Thyroid gland (tissue), 4 donors: ENCODE data around the gene UBE2U. TPM values are rescaled to one million over a fixed set of nuclear protein-coding genes. Genes with fewer than 3 reads are reported as not detected.

ENCODE experiments used
- DNase-seq, 2 donors: peaks; one replicate each; pipeline ENCODE4 v3.0.0-alpha.2; 2019
- H3K27ac ChIP-seq, 3 donors: fragments of 200-600 bp; sonication (generic); 1 replicate in 2 of 3; 2 replicates in 1 of 3; pipeline ENCODE4 v1.5.1; 2016 to 2019; ENCODE audit warnings: mild to moderate bottlenecking in 1 of 3, moderate library complexity in 1 of 3
- H3K27me3 ChIP-seq: fragments of 200-600 bp; sonication (generic); one replicate; pipeline ENCODE4 v1.5.1; 2019
- H3K36me3 ChIP-seq, 2 donors: fragments of 200-600 bp; sonication (generic); one replicate each; pipeline ENCODE4 v1.5.1; 2016 to 2019
- H3K4me1 ChIP-seq, 2 donors: fragments of 200-600 bp; sonication (generic); one replicate each; pipeline ENCODE4 v1.5.1; 2017 to 2019
- H3K4me3 ChIP-seq, 3 donors: fragments of 200-600 bp; sonication (generic); replicated peaks in 1 of 3; 1 replicate in 2 of 3; 2 replicates in 1 of 3; pipeline ENCODE4 v1.5.1; 2016; ENCODE audit warnings: mild to moderate bottlenecking in 1 of 3
- H3K9me3 ChIP-seq: fragments of 200-600 bp; sonication (generic); one replicate; pipeline ENCODE4 v1.5.1; 2017
- CTCF ChIP-seq, 6 experiments: fragments of 200-600 bp in 3 of 6; fragments of 450-650 bp in 3 of 6; sonication (generic) in 3 of 6; IDR thresholded peaks; one replicate each; pipeline ENCODE4 v1.5.1; 2016 to 2019; ENCODE audit warnings: antibody characterized with exemption in 6 of 6, mild to moderate bottlenecking in 2 of 6, inconsistent platforms in 1 of 6, moderate library complexity in 1 of 6
- POLR2A ChIP-seq, 2 donors: fragments of 450-650 bp; IDR thresholded peaks; one replicate each; pipeline ENCODE4 v1.6.1; 2017; ENCODE audit warnings: antibody characterized with exemption in 2 of 2, mild to moderate bottlenecking in 2 of 2, moderate library complexity in 1 of 2
- whole genome bisulfite sequencing, 2 donors: methylation state at CpG; one replicate each; pipeline ENCODE4 v1.1.5; 2017; 5-methylcytosine and 5-hydroxymethylcytosine counted together
- intact Hi-C: fragments of 100-400 bp; cut with DNase I; formaldehyde crosslinking; loops from one replicate; pipeline ENCODE4 v1.15.1; 2023
- total RNA-seq, 4 donors: library from RNA; depleted of rRNA; stranded (reverse); fragments of >200 nt; gene quantifications; one replicate each; pipeline ENCODE4 v1.2.3, GENCODE V29; 2016

The UBE2U gene
- total RNA-seq, 4 donors from 2014 or later: not detected

- no peak for TF ChIP-seq CTCF (IDR thresholded peaks at IDR 0.05)
- no peak for TF ChIP-seq POLR2A (IDR thresholded peaks at IDR 0.05)
- H3K9me3 ChIP-seq: no peaks in the 10 kb centered on the region
- 100% methylated on average over 1 of the region's 1 CpG for WGBS, 2 donors
- H3K4me3 ChIP-seq: no peak overlapping the region
- DNase-seq: no peak
- H3K4me1 ChIP-seq: peaks cover 24 to 31% of the 10 kb centered on the region in 2 donors
- intact Hi-C loops: no loop called here
- no peaks in the 10 kb centered on the region for H3K27me3 ChIP-seq
- no peak overlapping the region for H3K27ac ChIP-seq
- H3K36me3 ChIP-seq: no peaks in the 10 kb centered on the region
These were observed 40.6 kb upstream of the UBE2U start for GRCh38 chr1:64162804-64163203.

GRCh38 chr1:64163431-64163830, 40.0 kb upstream of the UBE2U start:
- no peaks in the 10 kb centered on the region for H3K9me3 ChIP-seq
- no peak for DNase-seq
- WGBS, 2 donors: 75 to 87% methylated on average over 4 of the region's 4 CpGs
- peaks cover 24 to 31% of the 10 kb centered on the region in 2 donors for H3K4me1 ChIP-seq
- intact Hi-C loops: no loop called here
- TF ChIP-seq POLR2A (IDR thresholded peaks at IDR 0.05) (no peak), CTCF (IDR thresholded peaks at IDR 0.05) (no peak)
- no peaks in the 10 kb centered on the region for H3K36me3 ChIP-seq
- H3K27ac ChIP-seq: no peak overlapping the region
- no peak overlapping the region for H3K4me3 ChIP-seq
- H3K27me3 ChIP-seq: no peaks in the 10 kb centered on the region

GRCh38 chr1:64163970-64164369, 39.5 kb upstream of the UBE2U start:
- H3K4me1 ChIP-seq: peaks cover 24 to 31% of the 10 kb centered on the region in 2 donors
- no peaks in the 10 kb centered on the region for H3K36me3 ChIP-seq
- H3K4me3 ChIP-seq: no peak overlapping the region
- no peak for DNase-seq
- intact Hi-C loops: no loop called here
- no peaks in the 10 kb centered on the region for H3K9me3 ChIP-seq
- H3K27me3 ChIP-seq: no peaks in the 10 kb centered on the region
- WGBS, 2 donors: 17% methylated on average over 1 of the region's 1 CpG
- H3K27ac ChIP-seq: no peak overlapping the region
- peak in 2 of 6 experiments; percentile 13 to 38 for TF ChIP-seq CTCF (IDR thresholded peaks at IDR 0.05)
- no peak for TF ChIP-seq POLR2A (IDR thresholded peaks at IDR 0.05)

- no peak overlapping the region for H3K27ac ChIP-seq
- no peak for TF ChIP-seq CTCF (IDR thresholded peaks at IDR 0.05)
- TF ChIP-seq POLR2A (IDR thresholded peaks at IDR 0.05): no peak
- H3K4me3 ChIP-seq: no peak overlapping the region
- no peaks in the 10 kb centered on the region for H3K27me3 ChIP-seq
- no peaks in the 10 kb centered on the region for H3K36me3 ChIP-seq
- intact Hi-C loops: no loop called here
- DNase-seq: no peak
- H3K9me3 ChIP-seq: no peaks in the 10 kb centered on the region
- 87 to 94% methylated on average over 3 of the region's 3 CpGs for WGBS, 2 donors
- H3K4me1 ChIP-seq: peaks cover 18 to 24% of the 10 kb centered on the region in 2 donors
These were observed 36.8 kb upstream of the UBE2U start for GRCh38 chr1:64166629-64167028.

- peaks cover 14 to 18% of the 10 kb centered on the region in 2 donors for H3K4me1 ChIP-seq
- intact Hi-C loops: no loop called here
- no peaks in the 10 kb centered on the region for H3K36me3 ChIP-seq
- TF ChIP-seq POLR2A (IDR thresholded peaks at IDR 0.05) (no peak), CTCF (IDR thresholded peaks at IDR 0.05) (no peak)
- no peak overlapping the region for H3K4me3 ChIP-seq
- no peaks in the 10 kb centered on the region for H3K9me3 ChIP-seq
- no peak for DNase-seq
- H3K27ac ChIP-seq: no peak overlapping the region
- no peaks in the 10 kb centered on the region for H3K27me3 ChIP-seq
- 46 to 68% methylated on average over 2 of the region's 2 CpGs for WGBS, 2 donors
These were observed 36.2 kb upstream of the UBE2U start for GRCh38 chr1:64167176-64167575.
